Activated CD8-positive, alpha-beta T cell treated with anti-CD3 and anti-CD28 coated beads for 36 hours (primary cell): Measurements from ENCODE around the gene MYPN. TPM values are rescaled to one million over a fixed set of nuclear protein-coding genes. Genes with fewer than 3 reads are reported as not detected.

Experiments used
- ATAC-seq: fragments of 200-7000 bp; cut with Tn5 transposase; one replicate; pipeline ENCODE4 v1.10.0; 2021; ENCODE audit warnings: mild to moderate bottlenecking, moderate library complexity
- CTCF ChIA-PET: fragments of 350-600 bp; sonication (Branson Sonifier 250); formaldehyde crosslinking; loops from one replicate; lab custom pipeline; 2021; ENCODE audit warnings: antibody characterized with exemption; lab: Charles Lee
- POLR2A ChIA-PET: fragments of 350-600 bp; sonication (Branson Sonifier 250); formaldehyde crosslinking; loops from one replicate; lab custom pipeline; 2021; ENCODE audit warnings: antibody characterized with exemption; lab: Charles Lee
- DNase-seq: peaks from one replicate; pipeline ENCODE4 v3.0.0-alpha.2; 2020
- H3K27ac Mint-ChIP-seq: one replicate; pipeline ENCODE4 v1.8.0; 2021; ENCODE audit warnings: mild to moderate bottlenecking, mixed read lengths
- H3K27me3 Mint-ChIP-seq: one replicate; pipeline ENCODE4 v1.8.0; 2021; ENCODE audit warnings: mixed read lengths
- H3K36me3 Mint-ChIP-seq: one replicate; pipeline ENCODE4 v1.8.0; 2021; ENCODE audit warnings: low read depth, mixed read lengths
- H3K4me1 Mint-ChIP-seq: one replicate; pipeline ENCODE4 v1.8.0; 2021; ENCODE audit warnings: low read depth, mixed read lengths
- H3K4me3 Mint-ChIP-seq: one replicate; pipeline ENCODE4 v1.8.0; 2021; ENCODE audit warnings: mild to moderate bottlenecking, moderate library complexity, mixed read lengths
- H3K9me3 Mint-ChIP-seq: one replicate; pipeline ENCODE4 v1.8.0; 2021; ENCODE audit warnings: mixed read lengths
- intact Hi-C: fragments of 100-400 bp; cut with micrococcal nuclease; formaldehyde crosslinking; loops from one replicate; pipeline ENCODE4 v1.10.0; 2022
- total RNA-seq, 2 experiments: library from RNA; stranded (reverse); gene quantifications; one replicate each; pipeline ENCODE4 v1.2.3, GENCODE V29; 2021
- TF ChIP-seq, protein P1 (sequence below): fragments of 200-600 bp; IDR thresholded peaks from one replicate; pipeline ENCODE4 v1.8.0; 2022; ENCODE audit warnings: antibody characterized with exemption, mild to moderate bottlenecking

The MYPN gene
- total RNA-seq, 2 experiments from 2014 or later = not detected

DNA sequence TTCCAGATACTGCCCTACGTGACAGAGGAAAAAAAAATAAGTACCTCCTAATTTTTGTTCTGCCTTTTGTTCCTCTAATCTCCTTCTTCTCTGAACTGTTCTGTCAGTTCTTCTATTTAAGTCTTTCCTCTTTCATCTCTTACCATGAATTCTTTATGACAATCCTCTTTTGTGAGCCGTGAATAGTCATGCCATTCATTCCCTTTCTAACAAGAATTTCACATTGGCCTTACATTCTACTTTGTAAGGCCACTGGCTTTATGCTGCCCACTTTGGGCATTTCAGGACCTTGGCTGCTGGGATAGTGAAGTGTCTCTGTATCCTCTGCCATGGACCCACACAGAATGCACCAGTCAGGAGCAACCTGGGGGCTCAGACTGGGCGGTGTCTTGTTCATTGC, 69.7 kb downstream of the MYPN start:
- H3K4me1 Mint-ChIP-seq = no peaks in the 10 kb centered on the region
- H3K9me3 Mint-ChIP-seq = no peaks in the 10 kb centered on the region
- DNase-seq (no peak), ATAC-seq (no peak)
- no peak overlapping the region for H3K4me3 Mint-ChIP-seq
- TF ChIP-seq, protein P1, sequence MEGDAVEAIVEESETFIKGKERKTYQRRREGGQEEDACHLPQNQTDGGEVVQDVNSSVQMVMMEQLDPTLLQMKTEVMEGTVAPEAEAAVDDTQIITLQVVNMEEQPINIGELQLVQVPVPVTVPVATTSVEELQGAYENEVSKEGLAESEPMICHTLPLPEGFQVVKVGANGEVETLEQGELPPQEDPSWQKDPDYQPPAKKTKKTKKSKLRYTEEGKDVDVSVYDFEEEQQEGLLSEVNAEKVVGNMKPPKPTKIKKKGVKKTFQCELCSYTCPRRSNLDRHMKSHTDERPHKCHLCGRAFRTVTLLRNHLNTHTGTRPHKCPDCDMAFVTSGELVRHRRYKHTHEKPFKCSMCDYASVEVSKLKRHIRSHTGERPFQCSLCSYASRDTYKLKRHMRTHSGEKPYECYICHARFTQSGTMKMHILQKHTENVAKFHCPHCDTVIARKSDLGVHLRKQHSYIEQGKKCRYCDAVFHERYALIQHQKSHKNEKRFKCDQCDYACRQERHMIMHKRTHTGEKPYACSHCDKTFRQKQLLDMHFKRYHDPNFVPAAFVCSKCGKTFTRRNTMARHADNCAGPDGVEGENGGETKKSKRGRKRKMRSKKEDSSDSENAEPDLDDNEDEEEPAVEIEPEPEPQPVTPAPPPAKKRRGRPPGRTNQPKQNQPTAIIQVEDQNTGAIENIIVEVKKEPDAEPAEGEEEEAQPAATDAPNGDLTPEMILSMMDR = no peak
- H3K36me3 Mint-ChIP-seq = no peaks in the 10 kb centered on the region
- ChIA-PET POLR2A (no interaction called here), CTCF (no interaction called here)
- H3K27ac Mint-ChIP-seq = no peak overlapping the region
- H3K27me3 Mint-ChIP-seq = peaks cover 2% of the 10 kb centered on the region
- intact Hi-C loops = no loop called here

DNA sequence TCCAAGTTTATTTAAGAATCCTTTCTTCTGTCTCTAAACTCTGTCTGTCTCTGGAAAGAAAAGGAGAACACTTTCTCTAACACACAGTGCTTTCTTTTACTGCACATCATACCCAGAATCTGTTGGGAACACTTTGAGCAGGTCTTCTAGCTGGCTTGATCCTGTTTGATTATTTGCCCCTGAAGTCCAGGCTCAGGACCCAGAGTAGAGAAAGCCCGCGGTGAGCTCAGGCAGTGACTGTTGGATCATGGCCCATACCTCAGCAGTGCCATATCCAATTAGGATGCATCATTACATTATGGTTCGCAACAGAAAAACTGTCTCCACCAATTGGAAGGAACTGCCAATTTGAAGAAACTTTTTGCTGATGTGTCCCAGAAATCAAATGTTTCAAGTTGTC, 71.2 kb downstream of the MYPN start:
- ATAC-seq (no peak), DNase-seq (no peak)
- Mint-ChIP-seq H3K4me1 (no peaks in the 10 kb centered on the region), H3K27ac (no peak overlapping the region), H3K27me3 (peaks cover 5% of the 10 kb centered on the region), H3K4me3 (no peak overlapping the region), H3K9me3 (no peaks in the 10 kb centered on the region), H3K36me3 (no peaks in the 10 kb centered on the region)
- ChIA-PET CTCF (interaction anchor here (0.7 to 1.5 kb wide), 2 partner anchors 18 to 25 kb away, joined by 3 to 5 read pairs; no protein-coding TSS in a partner anchor), POLR2A (no interaction called here)
- intact Hi-C loops = no loop called here
- TF ChIP-seq, protein P1 = no peak

GRCh38 chr10:68184546-68184945, 75.3 kb downstream of the MYPN start:
- no peaks in the 10 kb centered on the region for H3K36me3 Mint-ChIP-seq
- DNase-seq (no peak), ATAC-seq (no peak)
- intact Hi-C loops = no loop called here
- H3K27me3 Mint-ChIP-seq = peaks cover 18% of the 10 kb centered on the region
- no peaks in the 10 kb centered on the region for H3K4me1 Mint-ChIP-seq
- no peaks in the 10 kb centered on the region for H3K9me3 Mint-ChIP-seq
- TF ChIP-seq, protein P1 = no peak
- no peak overlapping the region for H3K27ac Mint-ChIP-seq
- CTCF ChIA-PET = interaction anchor here (1.1 kb wide), 1 partner anchor 28 kb away, joined by 4 read pairs; no protein-coding TSS in a partner anchor
- no peak overlapping the region for H3K4me3 Mint-ChIP-seq
- POLR2A ChIA-PET = interaction anchor here (0.5 to 1.1 kb wide), 2 partner anchors 13 to 18 kb away, joined by 3 read pairs; no protein-coding TSS in a partner anchor

DNA sequence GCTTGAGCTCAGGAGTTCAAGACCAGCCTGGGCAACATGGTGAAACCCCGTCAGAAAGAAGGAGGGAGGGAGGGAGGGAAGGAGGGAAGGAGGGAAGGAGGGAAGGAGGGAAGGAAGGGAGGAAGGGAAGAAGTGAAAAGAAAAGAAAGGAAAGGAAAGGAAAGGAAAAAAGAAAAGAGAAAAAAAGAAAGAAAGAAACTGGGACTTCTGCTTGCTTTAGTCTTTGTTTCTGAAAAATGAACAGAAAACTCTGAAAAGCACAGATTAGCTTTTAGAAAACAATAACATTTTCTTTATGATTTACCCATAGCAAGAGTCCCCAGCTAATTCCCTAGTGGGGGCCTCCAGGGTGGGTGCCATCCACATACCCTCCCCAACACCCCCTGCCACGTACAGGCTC, 75.8 kb downstream of the MYPN start:
- intact Hi-C loops = no loop called here
- no peak for DNase-seq
- no peak overlapping the region for H3K4me3 Mint-ChIP-seq
- CTCF ChIA-PET = interaction anchor here (1.1 kb wide), 1 partner anchor 28 kb away, joined by 4 read pairs; no protein-coding TSS in a partner anchor
- no peaks in the 10 kb centered on the region for H3K9me3 Mint-ChIP-seq
- TF ChIP-seq, protein P1 = no peak
- no peak for ATAC-seq
- H3K4me1 Mint-ChIP-seq = no peaks in the 10 kb centered on the region
- POLR2A ChIA-PET = interaction anchor here (0.5 kb wide), 1 partner anchor 17 kb away, joined by 3 read pairs; no protein-coding TSS in a partner anchor
- no peaks in the 10 kb centered on the region for H3K36me3 Mint-ChIP-seq
- no peak overlapping the region for H3K27ac Mint-ChIP-seq
- H3K27me3 Mint-ChIP-seq = peaks cover 18% of the 10 kb centered on the region

DNA sequence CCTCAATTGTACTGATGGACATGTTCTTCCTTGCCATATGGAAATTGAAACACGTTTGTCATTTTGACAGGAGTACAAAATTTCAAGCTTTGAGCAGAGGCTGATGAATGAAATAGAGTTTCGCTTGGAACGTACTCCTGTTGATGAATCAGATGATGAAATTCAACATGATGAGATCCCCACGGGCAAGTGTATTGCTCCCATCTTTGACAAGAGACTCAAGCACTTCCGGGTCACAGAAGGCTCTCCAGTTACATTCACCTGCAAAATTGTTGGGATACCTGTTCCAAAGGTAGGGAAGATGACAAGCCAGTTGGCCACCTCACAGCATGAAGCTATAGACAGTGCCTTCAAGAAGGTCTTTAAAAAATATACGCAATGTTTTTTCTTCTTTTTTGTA, 79.5 kb downstream of the MYPN start:
- no peaks in the 10 kb centered on the region for H3K4me1 Mint-ChIP-seq
- ATAC-seq (no peak), DNase-seq (no peak)
- no peaks in the 10 kb centered on the region for H3K36me3 Mint-ChIP-seq
- no peak overlapping the region for H3K27ac Mint-ChIP-seq
- intact Hi-C loops = no loop called here
- POLR2A ChIA-PET = no interaction called here
- H3K9me3 Mint-ChIP-seq = no peaks in the 10 kb centered on the region
- H3K27me3 Mint-ChIP-seq = peaks cover 19% of the 10 kb centered on the region
- CTCF ChIA-PET = interaction anchor here (1.5 to 2.4 kb wide), 3 partner anchors 20 to 32 kb away, joined by 4 to 9 read pairs (median 4); no protein-coding TSS in a partner anchor
- H3K4me3 Mint-ChIP-seq = no peak overlapping the region
- TF ChIP-seq, protein P1 = no peak
